NCI-H1105 treated with DMSO at 0.1 percent for 48 hours (cell line): ENCODE measurements around the gene SORCS3.
A peak's percentile ranks its signal among the peaks of the same experiment; 100 is the strongest.

ENCODE experiments used
- DNase-seq: peaks from one replicate; lab custom pipeline; 2025; lab: John Stamatoyannopoulos, UW

Gene SORCS3

GRCh38 chr10:105102977-105103376, 461.9 kb downstream of the SORCS3 start:
- DNase-seq, result no peak

- DNase-seq, result no peak
These were observed 463.2 kb downstream of the SORCS3 start for GRCh38 chr10:105104297-105104696.

- DNase-seq, result no peak
These were observed 468.1 kb downstream of the SORCS3 start for GRCh38 chr10:105109164-105109563.

- no peak for DNase-seq
These were observed 471.8 kb downstream of the SORCS3 start for GRCh38 chr10:105112862-105113261.

- no peak for DNase-seq
These were observed 472.6 kb downstream of the SORCS3 start for GRCh38 chr10:105113666-105114065.

GRCh38 chr10:105121743-105122142, 480.7 kb downstream of the SORCS3 start:
- DNase-seq, result no peak

- no peak for DNase-seq
These were observed 487.0 kb downstream of the SORCS3 start for GRCh38 chr10:105128111-105128510.

GRCh38 chr10:105138358-105138757, 497.3 kb downstream of the SORCS3 start:
- DNase-seq, result peak; percentile 43

- no peak for DNase-seq
These were observed 498.3 kb downstream of the SORCS3 start for GRCh38 chr10:105139363-105139896.

- DNase-seq, result no peak
These were observed 499.5 kb downstream of the SORCS3 start for GRCh38 chr10:105140600-105140999.

- DNase-seq, result no peak
These were observed 504.6 kb downstream of the SORCS3 start for GRCh38 chr10:105145711-105146110.

- DNase-seq, result no peak
These were observed 505.3 kb downstream of the SORCS3 start for GRCh38 chr10:105146436-105146835.

GRCh38 chr10:105148456-105148855, 507.4 kb downstream of the SORCS3 start:
- DNase-seq, result no peak

GRCh38 chr10:105148921-105149320, 507.8 kb downstream of the SORCS3 start:
- DNase-seq, result no peak

GRCh38 chr10:105149371-105149891, 508.3 kb downstream of the SORCS3 start:
- no peak for DNase-seq

- no peak for DNase-seq
These were observed 509.3 kb downstream of the SORCS3 start for GRCh38 chr10:105150259-105150880.

- DNase-seq, result no peak
These were observed 513.6 kb downstream of the SORCS3 start for GRCh38 chr10:105154736-105155135.

- DNase-seq, result no peak
These were observed 518.2 kb downstream of the SORCS3 start for GRCh38 chr10:105159268-105159667.

GRCh38 chr10:105161149-105161548, 520.1 kb downstream of the SORCS3 start:
- DNase-seq, result no peak

- DNase-seq, result no peak
These were observed 520.7 kb downstream of the SORCS3 start for GRCh38 chr10:105161767-105162166.

GRCh38 chr10:105170521-105170920, 529.4 kb downstream of the SORCS3 start:
- no peak for DNase-seq

- no peak for DNase-seq
These were observed 530.9 kb downstream of the SORCS3 start for GRCh38 chr10:105171945-105172344.

- no peak for DNase-seq
These were observed 540.5 kb downstream of the SORCS3 start for GRCh38 chr10:105181626-105182025.

GRCh38 chr10:105183536-105183935, 542.4 kb downstream of the SORCS3 start:
- no peak for DNase-seq
